K562 (cell line): ENCODE results near the gene CDCP1. TPM values are rescaled to one million over a fixed set of nuclear protein-coding genes. Genes with fewer than 3 reads are reported as not detected.

Source experiments
- ATAC-seq: fragments of 200-7000 bp; cut with Tn5 transposase; 3 replicates; pipeline ENCODE4 v1.9.1; 2020; ENCODE audit warnings: moderate library complexity
- BruUV-seq: library from RNA; stranded (reverse); fragments of 400-500 nt; replicated peaks from 2 replicates; lab custom pipeline; 2021; lab: Mats Ljungman, UMichigan
- CTCF ChIA-PET: fragments of 300-600 bp; formaldehyde crosslinking; extraction: SDS; loops from one replicate; lab custom pipeline; 2021; ENCODE audit warnings: low intra/inter-chr PET ratio; lab: Yijun Ruan, JAX
- POLR2A ChIA-PET: fragments of 300-600, 350-650 bp; sonication (Branson Sonifier 250); formaldehyde crosslinking; extraction: SDS; loops from one replicate; lab custom pipeline; 2021; ENCODE audit warnings: antibody characterized with exemption, inconsistent platforms; lab: Yijun Ruan, JAX
- DNase-seq, 4 experiments: peaks; one replicate each; pipeline versions ENCODE4 v3.0.0 to v3.0.0-alpha.2; 2011 to 2018; ENCODE audit warnings: low spot score in 3 of 4, mixed read lengths in 3 of 4; ENCODE audit errors: extremely low read depth in 1 of 4
- FAIRE-seq: peaks from 2 replicates; lab custom pipeline; 2011; peaks lifted over from hg19 to GRCh38; lab: Jason Lieb, UNC
- H2AFZ ChIP-seq: 2 replicates; pipeline ENCODE4 v1.6.0; 2011; ENCODE audit warnings: low read depth, low read length, control low read depth, inconsistent platforms
- H3K27ac ChIP-seq: fragments of 200-600 bp; 3 replicates; pipeline ENCODE4 v1.8.0; 2011; ENCODE audit warnings: low read depth, mild to moderate bottlenecking, control low read depth, inconsistent platforms, low read length, moderate library complexity, mixed read lengths; ENCODE audit errors: extremely low read depth
- H3K27me3 ChIP-seq, 2 experiments: fragments of 300-600 bp in 1 of 2; 2 replicates in 1 of 2; 3 replicates in 1 of 2; pipeline versions ENCODE4 v1.6.0 to v1.8.0; 2011; ENCODE audit warnings: inconsistent platforms in 2 of 2, low read length in 2 of 2, mild to moderate bottlenecking in 1 of 2, mixed read lengths in 1 of 2, moderate library complexity in 1 of 2; ENCODE audit not compliant: control insufficient read depth in 2 of 2, insufficient read depth in 2 of 2
- H3K36me3 ChIP-seq: fragments of 300-600 bp; 3 replicates; pipeline ENCODE4 v1.8.0; 2011; ENCODE audit warnings: mild to moderate bottlenecking, low read length, inconsistent platforms; ENCODE audit not compliant: control insufficient read depth, insufficient read depth
- H3K4me1 ChIP-seq, 2 experiments: fragments of 200-600 bp in 1 of 2; replicated peaks in 1 of 2; 2 replicates in 1 of 2; 3 replicates in 1 of 2; pipeline versions ENCODE4 v1.5.1 to v1.8.0; 2011; ENCODE audit warnings: inconsistent platforms in 2 of 2, low read length in 2 of 2, mild to moderate bottlenecking in 1 of 2, mixed read lengths in 1 of 2, moderate library complexity in 1 of 2; ENCODE audit not compliant: control insufficient read depth in 2 of 2, insufficient read depth in 2 of 2
- H3K4me2 ChIP-seq: 2 replicates; pipeline ENCODE4 v1.6.1; 2011; ENCODE audit warnings: low read length, control low read depth, inconsistent platforms, mixed read lengths; ENCODE audit not compliant: insufficient read depth
- H3K4me3 ChIP-seq: fragments of 200-600 bp; sonication (generic), shearing (Covaris generic); 2 replicates; pipeline ENCODE4 v1.5.1; 2016; ENCODE audit warnings: control low read depth, inconsistent platforms
- H3K79me2 ChIP-seq: fragments of 200-600 bp; 3 replicates; pipeline ENCODE4 v1.8.0; 2011; ENCODE audit warnings: low read length, inconsistent platforms; ENCODE audit not compliant: control insufficient read depth, insufficient read depth
- H3K9ac ChIP-seq, 2 experiments: 2 replicates each; pipeline versions ENCODE4 v1.6.0 to v1.6.1; 2011; ENCODE audit warnings: low read depth in 2 of 2, low read length in 2 of 2, control low read depth in 1 of 2, inconsistent platforms in 1 of 2, mild to moderate bottlenecking in 1 of 2, mixed read lengths in 1 of 2; ENCODE audit not compliant: insufficient read depth in 1 of 2
- H3K9me1 ChIP-seq: one replicate; pipeline ENCODE4 v1.6.0; 2011; ENCODE audit warnings: inconsistent platforms, mild to moderate bottlenecking, low read length, moderate library complexity; ENCODE audit not compliant: control insufficient read depth, insufficient read depth
- H3K9me3 ChIP-seq: replicated peaks from 2 replicates; pipeline ENCODE4 v1.5.1; 2011; ENCODE audit warnings: low read depth, low read length, inconsistent platforms; ENCODE audit not compliant: control insufficient read depth, insufficient read depth
- H4K20me1 ChIP-seq: replicated peaks from 2 replicates; pipeline ENCODE4 v1.6.1; 2011; ENCODE audit warnings: low read length, inconsistent platforms, mixed read lengths; ENCODE audit not compliant: control insufficient read depth, insufficient read depth
- ARID1B ChIP-seq: fragments of 450-650 bp; IDR thresholded peaks from 2 replicates; pipeline ENCODE4 v1.6.1; 2016; ENCODE audit warnings: antibody characterized with exemption, mild to moderate bottlenecking, inconsistent platforms
- ARID3A ChIP-seq: IDR thresholded peaks from 2 replicates; pipeline ENCODE4 v1.6.1; 2012; ENCODE audit warnings: low read depth, low read length, improper control_type of control experiment, borderline replicate concordance
- CBFA2T2 ChIP-seq: fragments of 450-650 bp; conservative IDR thresholded peaks from 2 replicates; pipeline ENCODE4 v1.6.1; 2017; ENCODE audit warnings: mild to moderate bottlenecking
- CBFA2T3 ChIP-seq: fragments of 450-650 bp; IDR thresholded peaks from 2 replicates; pipeline ENCODE4 v1.6.1; 2017
- CHD4 ChIP-seq: fragments of 200-600 bp; sonication (generic); IDR thresholded peaks from 3 replicates; pipeline ENCODE4 v1.6.1; 2012; ENCODE audit warnings: low read depth, mild to moderate bottlenecking, mixed read lengths, low read length, inconsistent platforms; ENCODE audit not compliant: insufficient read depth, insufficient replicate concordance, poor library complexity, severe bottlenecking
- DMBX1 ChIP-seq: fragments of 250-450 bp; sonication (Bioruptor Pico); IDR thresholded peaks from 2 replicates; pipeline ENCODE4 v1.8.0; 2022; ENCODE audit warnings: inconsistent platforms, mild to moderate bottlenecking, moderate library complexity, borderline replicate concordance
- ESRRA ChIP-seq: fragments of 450-650 bp; IDR thresholded peaks from 2 replicates; pipeline ENCODE4 v1.6.1; 2014; ENCODE audit warnings: low read depth, mild to moderate bottlenecking, moderate library complexity, borderline replicate concordance
- HDAC3 ChIP-seq: fragments of 450-650 bp; IDR thresholded peaks from 2 replicates; pipeline ENCODE4 v1.6.1; 2018; ENCODE audit warnings: borderline replicate concordance, mild to moderate bottlenecking, moderate library complexity; ENCODE audit not compliant: partially characterized antibody
- MAFF ChIP-seq: IDR thresholded peaks from 2 replicates; pipeline ENCODE4 v1.6.1; 2012; ENCODE audit warnings: low read length, improper control_type of control experiment
- MAFG ChIP-seq: fragments of 450-650 bp; conservative IDR thresholded peaks from 2 replicates; pipeline ENCODE4 v1.6.1; 2016; ENCODE audit warnings: missing genetic modification characterization, missing compliant biosample characterization
- MLLT1 ChIP-seq, 2 experiments: fragments of 450-650 bp; IDR thresholded peaks; 2 replicates each; pipeline ENCODE4 v1.6.1; 2016
- NCOR1 ChIP-seq: fragments of 450-650 bp; IDR thresholded peaks from 2 replicates; pipeline ENCODE4 v1.6.1; 2016; ENCODE audit warnings: mild to moderate bottlenecking, moderate library complexity
- POLR3A ChIP-seq: IDR thresholded peaks from 2 replicates; pipeline ENCODE4 v1.6.1; 2011; ENCODE audit warnings: borderline replicate concordance, mild to moderate bottlenecking, moderate library complexity; ENCODE audit not compliant: insufficient read length, insufficient read depth; ENCODE audit errors: extremely low read depth
- RFX1 ChIP-seq: fragments of 450-650 bp; IDR thresholded peaks from 2 replicates; pipeline ENCODE4 v1.6.1; 2016; ENCODE audit warnings: mild to moderate bottlenecking, moderate library complexity
- TAF9B ChIP-seq: fragments of 450-650 bp; IDR thresholded peaks from 2 replicates; pipeline ENCODE4 v1.6.1; 2018; ENCODE audit warnings: mild to moderate bottlenecking; ENCODE audit not compliant: partially characterized antibody
- TAL1 ChIP-seq: fragments of 450-650 bp; IDR thresholded peaks from 2 replicates; pipeline ENCODE4 v1.6.1; 2016; ENCODE audit warnings: mild to moderate bottlenecking
- ZC3H8 ChIP-seq: fragments of 450-650 bp; IDR thresholded peaks from 2 replicates; pipeline ENCODE4 v1.6.1; 2017
- ZNF316 ChIP-seq: fragments of 450-650 bp; IDR thresholded peaks from 2 replicates; pipeline ENCODE4 v1.6.1; 2016
- ZNF584 ChIP-seq: fragments of 200-800 bp; sonication (Bioruptor generic); IDR thresholded peaks from 2 replicates; pipeline ENCODE4 v1.6.1; 2016; ENCODE audit warnings: low read depth, mild to moderate bottlenecking, missing genetic modification characterization, missing compliant biosample characterization
- WGBS: fragments of 100-300 bp; shearing (Covaris generic); methylation state at CpG from one replicate; pipeline ENCODE4 v1.1.6; 2016; ENCODE audit warnings: low coverage, mixed read lengths; ENCODE audit not compliant: insufficient coverage; ENCODE audit errors: missing lambda C conversion rate; 5-methylcytosine and 5-hydroxymethylcytosine counted together
- in situ Hi-C: fragments of 300-500 bp; cut with MboI; formaldehyde crosslinking; loops from 4 replicates; pipeline ENCODE4 v1.15.0; 2018; ENCODE audit warnings: inconsistent platforms, mixed read lengths
- intact Hi-C: fragments of 100-400 bp; cut with micrococcal nuclease; formaldehyde crosslinking; loops from 2 replicates; pipeline ENCODE4 v1.14.2; 2022
- polyA plus RNA-seq, 8 experiments: library from polyadenylated mRNA; depleted of rRNA in 4 of 8; stranded (reverse) in 5 of 8; unstranded in 3 of 8; fragments of >200 nt; fragmentation: Nextera tagmentation in 2 of 8; fragmentation: Illumina TruSeq in 1 of 8; extraction: Ambion mirVana in 2 of 8; extraction: Trizol in 1 of 8; gene quantifications; 2 replicates each; pipeline versions ENCODE4 v1.2.1 to v1.2.3, GENCODE V29; 2011 to 2014; ENCODE audit warnings: inconsistent platforms in 1 of 8, missing spikeins in 1 of 8
- total RNA-seq, 7 experiments: library from RNA; depleted of rRNA in 6 of 7; stranded (reverse); fragments of >200 nt in 6 of 7; fragmentation: Illumina TruSeq in 2 of 7; extraction: Trizol in 2 of 7; gene quantifications; 2 replicates each; pipeline versions ENCODE4 v1.2.1 to v1.2.3, GENCODE V29; 2011 to 2021; ENCODE audit warnings: low replicate concordance in 1 of 7
- TF ChIP-seq, protein P1 (sequence below): fragments of 450-650 bp; conservative IDR thresholded peaks from 2 replicates; pipeline ENCODE4 v1.6.1; 2016; ENCODE audit warnings: missing genetic modification characterization, low read depth, mild to moderate bottlenecking, control low read depth, missing compliant biosample characterization

Gene CDCP1
- total and polyA plus RNA-seq, 9 of the 15 experiments (the other 6 are each of a cell fraction or from before 2014, with no cell fraction given): 3.9 to 16.4 (median 5.2) TPM

- ATAC-seq: no peak
- CTCF ChIA-PET: no interaction called here
- peak; percentile 72 for TF ChIP-seq DMBX1
- TF ChIP-seq MAFF: peak; percentile 86; the same call in 1 of the 2 replicates
- TF ChIP-seq CHD4: no peak
- TF ChIP-seq TAL1: peak; percentile 55
- peak; percentile 81 for TF ChIP-seq CBFA2T2
- TF ChIP-seq ZNF316: peak; percentile 99
- peak; percentile 53; the same call in 1 of the 2 replicates for TF ChIP-seq ARID3A
- TF ChIP-seq ARID1B: peak; percentile 86
- TF ChIP-seq TAF9B: peak; percentile 20
- TF ChIP-seq POLR3A: no peak
- no peak for TF ChIP-seq ZC3H8
- TF ChIP-seq CBFA2T3: peak; percentile 90
- TF ChIP-seq ZNF584: peak; percentile 66; the same call in 1 of the 2 replicates
- peak in 1 of 2 experiments; percentile 30; a peak in 1 of 4 replicates for TF ChIP-seq MLLT1 (IDR thresholded peaks at IDR 0.05)
- peak; percentile 42 for TF ChIP-seq HDAC3
- TF ChIP-seq NCOR1: peak; percentile 69
- TF ChIP-seq ESRRA: peak; percentile 91
- TF ChIP-seq, protein P1, sequence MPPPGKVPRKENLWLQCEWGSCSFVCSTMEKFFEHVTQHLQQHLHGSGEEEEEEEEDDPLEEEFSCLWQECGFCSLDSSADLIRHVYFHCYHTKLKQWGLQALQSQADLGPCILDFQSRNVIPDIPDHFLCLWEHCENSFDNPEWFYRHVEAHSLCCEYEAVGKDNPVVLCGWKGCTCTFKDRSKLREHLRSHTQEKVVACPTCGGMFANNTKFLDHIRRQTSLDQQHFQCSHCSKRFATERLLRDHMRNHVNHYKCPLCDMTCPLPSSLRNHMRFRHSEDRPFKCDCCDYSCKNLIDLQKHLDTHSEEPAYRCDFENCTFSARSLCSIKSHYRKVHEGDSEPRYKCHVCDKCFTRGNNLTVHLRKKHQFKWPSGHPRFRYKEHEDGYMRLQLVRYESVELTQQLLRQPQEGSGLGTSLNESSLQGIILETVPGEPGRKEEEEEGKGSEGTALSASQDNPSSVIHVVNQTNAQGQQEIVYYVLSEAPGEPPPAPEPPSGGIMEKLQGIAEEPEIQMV (tag): no peak
- TF ChIP-seq RFX1: no peak
- peak; percentile 91 for TF ChIP-seq MAFG
These were observed 10.2 kb downstream of the CDCP1 start for GRCh38 chr3:45135959-45136358.

More at GRCh38 chr3:45135959-45136358, 10.2 kb downstream of the CDCP1 start:
- no TSS peak for BruUV-seq
- H3K27me3 ChIP-seq: no peaks in the 10 kb centered on the region
- FAIRE-seq: peak; percentile 62
- peaks cover 3% of the 10 kb centered on the region for H3K9me1 ChIP-seq
- H3K27ac ChIP-seq: peak overlapping the region; percentile 96
- in situ Hi-C loops: no loop called here
- H2AFZ ChIP-seq: peak overlapping the region; percentile 59
- peak overlapping the region; percentile 45 for H3K4me2 ChIP-seq
- intact Hi-C loops: loop anchor here (1.0 to 2.0 kb wide), 5 partner anchors 31 to 95 kb away; no protein-coding TSS in a partner anchor
- H3K36me3 ChIP-seq: peaks cover 7% of the 10 kb centered on the region
- WGBS: 0% methylated on average over 1 of the region's 1 CpG
- peaks cover 49% of the 10 kb centered on the region for H3K79me2 ChIP-seq
- no peaks in the 10 kb centered on the region for H4K20me1 ChIP-seq
- DNase-seq: peak; percentile 53 to 89 (median 58)
- H3K4me3 ChIP-seq: no peak overlapping the region
- peaks cover 34 to 91% of the 10 kb centered on the region in 2 experiments for H3K4me1 ChIP-seq
- 0 out of 2 replicates have a peak, but pooled peaks cover 2% of the 10 kb centered on the region for H3K9me3 ChIP-seq
- peak overlapping the region in 1 of 2 experiments; percentile 29; a peak in 2 of 4 replicates for H3K9ac ChIP-seq
- POLR2A ChIA-PET: interaction anchor here (0.5 to 1.7 kb wide), 14 partner anchors 8 to 91 kb away, joined by 3 to 4 read pairs (median 3); no protein-coding TSS in a partner anchor
